ENCODE data around the gene NCOA7. TPM values are rescaled to one million over a fixed set of nuclear protein-coding genes. Genes with fewer than 3 reads are reported as not detected.

The NCOA7 gene
- total and polyA plus RNA-seq, 2 of the 8 experiments (the other 6 are each of a cell fraction or from before 2014, with no cell fraction given) = 2.6 to 10.7 TPM

- Histone ChIP-seq H3K79me2 (ENCODE audit: control insufficient read depth in 1 of 2, insufficient read depth in 2 of 2, low read length in 2 of 2) (peaks cover 0 to 22% of the 10 kb centered on the region in 2 experiments; a peak in 3 of 4 replicates), H3K36me3 (ENCODE audit: control insufficient read depth in 2 of 4, insufficient read depth in 4 of 4, low read length in 3 of 4) (peaks cover 0 to 6% (median 2%) of the 10 kb centered on the region in 4 experiments; a peak in 3 of 8 replicates), H3K14ac (ENCODE audit: insufficient read length) (no peak overlapping the region), H4K5ac (ENCODE audit: insufficient read length, low read depth, low read length) (no peak overlapping the region), H4K8ac (ENCODE audit: extremely low read depth, insufficient read depth, low read length) (no peak overlapping the region; the same call in 1 of the 2 replicates), H2BK20ac (ENCODE audit: low read length) (no peak overlapping the region; the same call in 1 of the 2 replicates), H2BK120ac (replicated peaks; ENCODE audit: low read depth, low read length) (peak overlapping the region; percentile 66), H3K56ac (replicated peaks; ENCODE audit: insufficient read length, low read depth, low read length) (peak overlapping the region; percentile 20), H3K4me3 (ENCODE audit: extremely low read depth in 1 of 4, insufficient read depth in 2 of 4, low read depth in 3 of 4, low read length in 4 of 4) (peak overlapping the region; percentile 72 to 77 (median 76)), H3K27ac (ENCODE audit: low read depth, low read length) (no peak overlapping the region), H2AFZ (ENCODE audit: low read length) (peak overlapping the region; percentile 70; the same call in 1 of the 2 replicates), H3K4me2 (ENCODE audit: insufficient read depth in 1 of 2, low read depth in 2 of 2, low read length in 2 of 2) (peak overlapping the region; percentile 96 to 99), H4K91ac (replicated peaks; ENCODE audit: insufficient read length, low read length) (peak overlapping the region; percentile 23), H4K20me1 (replicated peaks in 1 of 2; ENCODE audit: control insufficient read depth in 1 of 2, insufficient read depth in 2 of 2, low read length in 2 of 2) (peaks cover 2 to 5% of the 10 kb centered on the region in 2 experiments), H2BK5ac (ENCODE audit: low read depth, low read length) (peak overlapping the region; percentile 29; the same call in 1 of the 2 replicates), H2AK5ac (ENCODE audit: low read depth, low read length) (no peak overlapping the region; the same call in 1 of the 2 replicates), H3K4me1 (replicated peaks in 1 of 4; ENCODE audit: control insufficient read depth in 3 of 4, insufficient read depth in 4 of 4, low read length in 3 of 4) (peaks cover 0 to 17% (median 8%) of the 10 kb centered on the region in 4 experiments; a peak in 4 of 7 replicates), H3K4ac (replicated peaks; ENCODE audit: insufficient read length, low read depth, low read length) (peak overlapping the region; percentile 53), H2BK12ac (ENCODE audit: low read depth, low read length) (0 out of 2 replicates have a peak overlapping the region, but pooled peaks have one; percentile 53), H2BK15ac (ENCODE audit: low read length) (no peak overlapping the region), H3K23ac (ENCODE audit: insufficient read length) (no peak overlapping the region), H3K9me3 (ENCODE audit: insufficient read depth in 2 of 2, low read depth in 1 of 2, low read length in 1 of 2) (no peaks in the 10 kb centered on the region), H3K18ac (ENCODE audit: extremely low read depth, low read length) (peak overlapping the region; percentile 49; the same call in 1 of the 2 replicates), H3K79me1 (ENCODE audit: low read depth, low read length) (peaks cover 4% of the 10 kb centered on the region; the same call in 1 of the 2 replicates), H3K23me2 (ENCODE audit: low read depth, low read length) (peaks cover 27% of the 10 kb centered on the region), H3K9ac (replicated peaks in 1 of 4; ENCODE audit: extremely low read depth in 1 of 4, low read depth in 3 of 4, low read length in 3 of 4) (peak overlapping the region in 2 of 4 experiments; percentile 10 to 35; a peak in 2 of 7 replicates), H3K27me3 (replicated peaks in 1 of 4; ENCODE audit: control insufficient read depth in 3 of 4, extremely low read depth in 1 of 4, insufficient read depth in 3 of 4, low read length in 3 of 4) (peaks cover 0 to 25% (median 16%) of the 10 kb centered on the region in 4 experiments; a peak in 6 of 7 replicates)
- DNase-seq (ENCODE audit: low read depth in 1 of 2, low spot score in 2 of 2) (no peak), FAIRE-seq (no peak)
- CTCF ChIA-PET (ENCODE audit: partially characterized antibody) = interaction anchor here (0.6 to 2.2 kb wide), 8 partner anchors 9 to 768 kb away, joined by 3 to 7 read pairs (median 4); no protein-coding TSS in a partner anchor
- POLR2A ChIA-PET (ENCODE audit: partially characterized antibody) = interaction anchor here (0.8 to 2.2 kb wide), 6 partner anchors 9 to 71 kb away, joined by 3 to 6 read pairs (median 4); no protein-coding TSS in a partner anchor
- TF ChIP-seq KDM4A (IDR thresholded peaks at IDR 0.05; ENCODE audit: low read depth, low read length, severe bottlenecking) (peak; percentile 59), ASH2L (IDR thresholded peaks at IDR 0.05; ENCODE audit: low read length) (peak; percentile 30), SAP30 (IDR thresholded peaks at IDR 0.05; ENCODE audit: insufficient read depth, insufficient replicate concordance, low read length) (peak; percentile 93), EZH2 (IDR thresholded peaks at IDR 0.05; ENCODE audit: low read depth, low read length, severe bottlenecking) (no peak)
- 3% methylated on average over 35 of the region's 35 CpGs; no CpG with 5 or more reads in 1 of the 2 experiments for WGBS, 2 experiments (ENCODE audit: extremely low coverage in 1 of 2, insufficient coverage in 1 of 2, insufficient read length in 1 of 2, insufficient replicate concordance in 2 of 2, low coverage in 1 of 2, low lambda C conversion rate in 2 of 2, missing lambda C conversion rate in 1 of 2)
Measured at GRCh38 chr6:125749865-125750691, 40.7 kb upstream of the NCOA7 start.
